SU-DHL-6 (cell line): ENCODE results near the gene PTCD1.
"Not testable (repeated sequence)": the region's sequence is repeated elsewhere in the genome, so short reads cannot be mapped to it uniquely, and the experiment has no call there.

ENCODE experiments used
- H2AFZ ChIP-seq: fragments of 200-600 bp; sonication (generic); 2 replicates; pipeline ENCODE4 v1.6.1; 2014; ENCODE audit warnings: low read depth, mild to moderate bottlenecking, moderate library complexity, mixed read lengths, antibody characterized with exemption, low read length; ENCODE audit not compliant: severe bottlenecking
- H3F3A ChIP-seq: fragments of 200-600 bp; shearing (Covaris generic); 2 replicates; pipeline ENCODE4 v1.6.0; 2016; ENCODE audit warnings: antibody characterized with exemption, mild to moderate bottlenecking; ENCODE audit not compliant: insufficient read depth
- H3K27ac ChIP-seq: fragments of 200-600 bp; sonication (generic); 2 replicates; pipeline ENCODE4 v1.5.1; 2016; ENCODE audit warnings: low read depth, mild to moderate bottlenecking, low read length, moderate library complexity, mixed read lengths
- H3K27me3 ChIP-seq: fragments of 200-600 bp; sonication (generic), shearing (Covaris generic); 2 replicates; pipeline ENCODE4 v1.6.0; 2014; ENCODE audit warnings: mild to moderate bottlenecking, low read length
- H3K36me3 ChIP-seq: fragments of 200-600 bp; sonication (generic); 2 replicates; pipeline ENCODE4 v1.6.1; 2014; ENCODE audit warnings: mild to moderate bottlenecking, low read length, mixed read lengths
- H3K4me2 ChIP-seq: fragments of 300-600, 200-600 bp; shearing (Covaris generic), sonication (generic); 2 replicates; pipeline ENCODE4 v1.6.0; 2014; ENCODE audit warnings: low read length, low read depth, mild to moderate bottlenecking; ENCODE audit not compliant: poor library complexity, severe bottlenecking
- H3K4me3 ChIP-seq: fragments of 200-600 bp; sonication (generic); 2 replicates; pipeline ENCODE4 v1.5.1; 2014; ENCODE audit warnings: antibody characterized with exemption, low read length, mild to moderate bottlenecking, mixed read lengths; ENCODE audit not compliant: insufficient read depth, poor library complexity, severe bottlenecking
- H3K79me2 ChIP-seq: fragments of 200-600 bp; sonication (generic); 2 replicates; pipeline ENCODE4 v1.6.1; 2014; ENCODE audit warnings: mild to moderate bottlenecking, low read length, moderate library complexity; ENCODE audit not compliant: insufficient read depth
- H3K9ac ChIP-seq: fragments of 200-600 bp; sonication (generic); 2 replicates; pipeline ENCODE4 v1.7.0; 2014; ENCODE audit warnings: mild to moderate bottlenecking, low read length
- H3K9me2 ChIP-seq: fragments of 200-600 bp; sonication (generic); replicated peaks from 2 replicates; pipeline ENCODE4 v1.6.1; 2014; ENCODE audit warnings: low read length; ENCODE audit not compliant: insufficient read depth
- H3K9me3 ChIP-seq: fragments of 200-600 bp; sonication (generic); 2 replicates; pipeline ENCODE4 v1.6.1; 2014; ENCODE audit warnings: low read length, mixed read lengths; ENCODE audit not compliant: insufficient read depth
- H4K20me1 ChIP-seq: fragments of 200-600 bp; sonication (generic); 2 replicates; pipeline ENCODE4 v1.6.1; 2014; ENCODE audit warnings: low read depth, mild to moderate bottlenecking, antibody characterized with exemption, low read length, moderate library complexity, mixed read lengths
- CTCF ChIP-seq: fragments of 200-600 bp; sonication (generic); IDR thresholded peaks from one replicate; pipeline ENCODE4 v1.5.1; 2017; ENCODE audit warnings: antibody characterized with exemption, mild to moderate bottlenecking, low read length, moderate library complexity; ENCODE audit not compliant: insufficient read depth, poor library complexity, severe bottlenecking
- EZH2phosphoT487 ChIP-seq: fragments of 200-600 bp; sonication (generic), shearing (Covaris generic); conservative IDR thresholded peaks from 2 replicates; pipeline ENCODE4 v1.6.1; 2018; ENCODE audit warnings: mild to moderate bottlenecking, antibody characterized with exemption, low read length, moderate library complexity, mixed read lengths

The PTCD1 gene

GRCh38 chr7:99418260-99418659, 20.3 kb downstream of the PTCD1 start:
- H3K4me2 ChIP-seq: no peak overlapping the region
- peaks cover 15% of the 10 kb centered on the region; the same call in 1 of the 2 replicates for H3F3A ChIP-seq
- peaks cover 11% of the 10 kb centered on the region; the same call in 1 of the 2 replicates for H3K36me3 ChIP-seq
- no peak overlapping the region for H3K4me3 ChIP-seq
- TF ChIP-seq CTCF (no peak), EZH2phosphoT487 (no peak)
- no peak overlapping the region for H3K27ac ChIP-seq
- H3K79me2 ChIP-seq: no peaks in the 10 kb centered on the region
- no peaks in the 10 kb centered on the region for H3K27me3 ChIP-seq
- H2AFZ ChIP-seq: no peak overlapping the region
- H3K9me2 ChIP-seq: no peaks in the 10 kb centered on the region
- no peak overlapping the region for H3K9ac ChIP-seq
- no peaks in the 10 kb centered on the region for H3K9me3 ChIP-seq
- no peaks in the 10 kb centered on the region for H4K20me1 ChIP-seq

- not testable (repeated sequence) for H3F3A ChIP-seq, H3K9me2 ChIP-seq, H4K20me1 ChIP-seq, H3K4me3 ChIP-seq, H2AFZ ChIP-seq, H3K4me2 ChIP-seq, H3K9ac ChIP-seq, H3K79me2 ChIP-seq, H3K27ac ChIP-seq, H3K27me3 ChIP-seq, H3K9me3 ChIP-seq
- peaks cover 22% of the 10 kb centered on the region; the same call in 1 of the 2 replicates for H3K36me3 ChIP-seq
- TF ChIP-seq CTCF: peak; percentile 39
These were observed 23.0 kb downstream of the PTCD1 start for GRCh38 chr7:99415513-99416127.

GRCh38 chr7:99410635-99411034, 28.0 kb downstream of the PTCD1 start:
- no peak overlapping the region for H3K4me3 ChIP-seq
- no peak overlapping the region for H2AFZ ChIP-seq
- no peak overlapping the region for H3K27ac ChIP-seq
- peaks cover 17% of the 10 kb centered on the region; the same call in 1 of the 2 replicates for H3K36me3 ChIP-seq
- no peaks in the 10 kb centered on the region; the same call in 1 of the 2 replicates for H4K20me1 ChIP-seq
- H3K4me2 ChIP-seq: peak overlapping the region; percentile 85
- H3F3A ChIP-seq: peaks cover 10% of the 10 kb centered on the region; the same call in 1 of the 2 replicates
- H3K9me3 ChIP-seq: no peaks in the 10 kb centered on the region
- TF ChIP-seq EZH2phosphoT487 (no peak), CTCF (no peak)
- H3K79me2 ChIP-seq: peaks cover 55% of the 10 kb centered on the region
- 0 out of 2 replicates have a peak overlapping the region, but pooled peaks have one; percentile 95 for H3K9ac ChIP-seq
- H3K9me2 ChIP-seq: no peaks in the 10 kb centered on the region
- no peaks in the 10 kb centered on the region for H3K27me3 ChIP-seq
